Heart left ventricle (tissue), 13 donors: ENCODE measurements around the gene SRPRA.

Source experiments
- POLR2A ChIP-seq, 2 donors: fragments of 450-650 bp; IDR thresholded peaks; one replicate each; pipeline ENCODE4 v1.6.1; 2017; ENCODE audit warnings: antibody characterized with exemption in 2 of 2, mild to moderate bottlenecking in 2 of 2, moderate library complexity in 2 of 2
- TF ChIP-seq, protein P1 (sequence below), 12 donors: fragments of 200-600 bp; sonication (generic) in 4 of 12; IDR thresholded peaks; one replicate each; pipeline versions ENCODE4 v1.5.0 to v1.8.0; 2018 to 2022; ENCODE audit warnings: antibody characterized with exemption in 12 of 12, mild to moderate bottlenecking in 5 of 12
- donor health status: ischemic (EF 13 %, LVEDD 7.1; RV severe dilation, severe dysfunction).
- donor health status: DM: no; HTN: yes; CAD: no.
- donor health status: DM: no; HTN: no; CAD: no.
- donor health status: ischemic (EF 25% LVEDD 6.9; RV normal size, moderate dysfunction).
- donor health status: ischemic (EF 25% LVEDD 5.7; RV mildly dilated, moderate dysfunction).
- donor health status: ischemic (EF 35%, LVEDD 5.7; RV mildly dilated, moderate dysfunction).
- donor health status: nonischemic (EF 11% LVEDD 7.7; RV severe dilation, severe dysfunction).
- donor health status: DM: yes; HTN: yes; CAD: no.
- donor health status: PGD.
- donor health status: ischemic (EF 29% LVEDD 5.4; RV normal size, mild dysfunction).
- donor health status: nonischemic (EF 23%, LVEDD 6.1; RV moderate dilation, normal function).

DNA sequence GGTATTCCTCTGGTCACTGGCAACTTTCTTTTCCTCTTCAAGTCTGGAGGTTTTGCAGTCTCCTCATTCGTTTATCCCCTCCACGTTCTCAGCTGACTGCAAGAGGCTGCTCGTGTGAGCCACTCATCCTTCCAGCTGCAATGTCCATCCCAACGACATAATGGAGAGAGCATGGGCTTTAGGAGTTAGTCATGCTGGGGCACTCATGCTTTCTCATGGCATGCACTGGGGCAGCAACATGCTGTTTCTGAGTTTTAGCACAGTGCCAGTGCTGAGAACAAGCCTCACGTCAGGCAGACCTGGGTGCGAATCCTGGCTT is 42.3 kb upstream of the SRPRA start:
- TF ChIP-seq POLR2A (IDR thresholded peaks at IDR 0.05): no peak
- TF ChIP-seq, protein P1, sequence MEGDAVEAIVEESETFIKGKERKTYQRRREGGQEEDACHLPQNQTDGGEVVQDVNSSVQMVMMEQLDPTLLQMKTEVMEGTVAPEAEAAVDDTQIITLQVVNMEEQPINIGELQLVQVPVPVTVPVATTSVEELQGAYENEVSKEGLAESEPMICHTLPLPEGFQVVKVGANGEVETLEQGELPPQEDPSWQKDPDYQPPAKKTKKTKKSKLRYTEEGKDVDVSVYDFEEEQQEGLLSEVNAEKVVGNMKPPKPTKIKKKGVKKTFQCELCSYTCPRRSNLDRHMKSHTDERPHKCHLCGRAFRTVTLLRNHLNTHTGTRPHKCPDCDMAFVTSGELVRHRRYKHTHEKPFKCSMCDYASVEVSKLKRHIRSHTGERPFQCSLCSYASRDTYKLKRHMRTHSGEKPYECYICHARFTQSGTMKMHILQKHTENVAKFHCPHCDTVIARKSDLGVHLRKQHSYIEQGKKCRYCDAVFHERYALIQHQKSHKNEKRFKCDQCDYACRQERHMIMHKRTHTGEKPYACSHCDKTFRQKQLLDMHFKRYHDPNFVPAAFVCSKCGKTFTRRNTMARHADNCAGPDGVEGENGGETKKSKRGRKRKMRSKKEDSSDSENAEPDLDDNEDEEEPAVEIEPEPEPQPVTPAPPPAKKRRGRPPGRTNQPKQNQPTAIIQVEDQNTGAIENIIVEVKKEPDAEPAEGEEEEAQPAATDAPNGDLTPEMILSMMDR (IDR thresholded peaks at IDR 0.05): no peak
